PFSK-1 (cell line): ENCODE results near the gene DNMT3B.

Source experiments
- POLR2AphosphoS5 ChIP-seq: IDR thresholded peaks from 2 replicates; pipeline ENCODE4 v1.6.1; 2012; ENCODE audit warnings: low read depth, mild to moderate bottlenecking, control low read depth, low read length, moderate library complexity
- TAF1 ChIP-seq: IDR thresholded peaks from 2 replicates; pipeline ENCODE4 v1.6.1; 2012; ENCODE audit warnings: low read length, control low read depth, borderline replicate concordance; ENCODE audit not compliant: insufficient read depth
- TF ChIP-seq, protein P1 (sequence below), 2 experiments: IDR thresholded peaks; 2 replicates each; pipeline versions ENCODE4 v1.6.1 to v1.8.0; 2011 to 2012; ENCODE audit warnings: low read depth in 2 of 2, low read length in 2 of 2, control low read depth in 1 of 2, inconsistent platforms in 1 of 2, mild to moderate bottlenecking in 1 of 2, moderate library complexity in 1 of 2; ENCODE audit not compliant: insufficient read depth in 1 of 2

DNA sequence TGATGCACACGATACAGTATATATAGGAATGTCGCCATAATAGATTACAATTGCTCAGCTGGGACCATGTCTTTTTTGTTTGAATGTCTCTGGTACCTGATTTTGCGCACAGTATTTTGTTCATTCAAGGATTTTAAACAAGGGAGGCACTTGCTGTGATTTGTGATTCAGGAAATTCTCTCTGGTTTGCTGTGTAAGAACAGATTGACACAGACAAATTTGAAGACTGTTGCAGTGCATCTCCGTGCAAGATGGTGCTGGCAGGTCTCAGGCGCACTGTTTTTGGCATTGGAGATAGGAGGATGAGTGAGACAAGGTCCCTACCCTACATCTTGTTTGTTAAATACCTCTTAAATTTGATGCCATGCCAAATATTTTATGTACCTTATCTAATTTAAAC is 60.0 kb downstream of the DNMT3B start:
- TF ChIP-seq POLR2AphosphoS5, result no peak
- TF ChIP-seq, protein P1, sequence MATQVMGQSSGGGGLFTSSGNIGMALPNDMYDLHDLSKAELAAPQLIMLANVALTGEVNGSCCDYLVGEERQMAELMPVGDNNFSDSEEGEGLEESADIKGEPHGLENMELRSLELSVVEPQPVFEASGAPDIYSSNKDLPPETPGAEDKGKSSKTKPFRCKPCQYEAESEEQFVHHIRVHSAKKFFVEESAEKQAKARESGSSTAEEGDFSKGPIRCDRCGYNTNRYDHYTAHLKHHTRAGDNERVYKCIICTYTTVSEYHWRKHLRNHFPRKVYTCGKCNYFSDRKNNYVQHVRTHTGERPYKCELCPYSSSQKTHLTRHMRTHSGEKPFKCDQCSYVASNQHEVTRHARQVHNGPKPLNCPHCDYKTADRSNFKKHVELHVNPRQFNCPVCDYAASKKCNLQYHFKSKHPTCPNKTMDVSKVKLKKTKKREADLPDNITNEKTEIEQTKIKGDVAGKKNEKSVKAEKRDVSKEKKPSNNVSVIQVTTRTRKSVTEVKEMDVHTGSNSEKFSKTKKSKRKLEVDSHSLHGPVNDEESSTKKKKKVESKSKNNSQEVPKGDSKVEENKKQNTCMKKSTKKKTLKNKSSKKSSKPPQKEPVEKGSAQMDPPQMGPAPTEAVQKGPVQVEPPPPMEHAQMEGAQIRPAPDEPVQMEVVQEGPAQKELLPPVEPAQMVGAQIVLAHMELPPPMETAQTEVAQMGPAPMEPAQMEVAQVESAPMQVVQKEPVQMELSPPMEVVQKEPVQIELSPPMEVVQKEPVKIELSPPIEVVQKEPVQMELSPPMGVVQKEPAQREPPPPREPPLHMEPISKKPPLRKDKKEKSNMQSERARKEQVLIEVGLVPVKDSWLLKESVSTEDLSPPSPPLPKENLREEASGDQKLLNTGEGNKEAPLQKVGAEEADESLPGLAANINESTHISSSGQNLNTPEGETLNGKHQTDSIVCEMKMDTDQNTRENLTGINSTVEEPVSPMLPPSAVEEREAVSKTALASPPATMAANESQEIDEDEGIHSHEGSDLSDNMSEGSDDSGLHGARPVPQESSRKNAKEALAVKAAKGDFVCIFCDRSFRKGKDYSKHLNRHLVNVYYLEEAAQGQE (IDR thresholded peaks at IDR 0.05; ENCODE audit: insufficient read depth in 1 of 2, low read depth in 2 of 2, low read length in 2 of 2), result no peak
- TF ChIP-seq TAF1, result no peak
